ENCODE results near the gene SYNE1. TPM values are rescaled to one million over a fixed set of nuclear protein-coding genes. Genes with fewer than 3 reads are reported as not detected.

SYNE1 gene
- total RNA-seq, 4 donors from 2014 or later: 78.9 to 352 (median 113) TPM

- ATAC-seq (ENCODE audit: low FRiP score): peak; percentile 41
- no peak for TF ChIP-seq CTCF (IDR thresholded peaks at IDR 0.05)
- no peak for DNase-seq (ENCODE audit: low spot score)
Observed at GRCh38 chr6:152096863-152097496, 540.2 kb downstream of the SYNE1 start.

GRCh38 chr6:152094992-152095592, 542.1 kb downstream of the SYNE1 start:
- peak; percentile 48 for DNase-seq (ENCODE audit: low spot score)
- no peak for TF ChIP-seq CTCF (IDR thresholded peaks at IDR 0.05)
- peak; percentile 95 for ATAC-seq (ENCODE audit: low FRiP score)

- DNase-seq (ENCODE audit: low spot score) (no peak), ATAC-seq (ENCODE audit: low FRiP score) (no peak)
- TF ChIP-seq CTCF (IDR thresholded peaks at IDR 0.05): no peak
Observed at GRCh38 chr6:152094276-152094675, 542.9 kb downstream of the SYNE1 start.

GRCh38 chr6:152093711-152094110, 543.5 kb downstream of the SYNE1 start:
- ATAC-seq (ENCODE audit: low FRiP score) (no peak), DNase-seq (ENCODE audit: low spot score) (no peak)
- no peak for TF ChIP-seq CTCF (IDR thresholded peaks at IDR 0.05)

- no peak for TF ChIP-seq CTCF (IDR thresholded peaks at IDR 0.05)
- no peak for DNase-seq (ENCODE audit: low spot score)
- peak; percentile 22 for ATAC-seq (ENCODE audit: low FRiP score)
Observed at GRCh38 chr6:152091851-152092341, 545.3 kb downstream of the SYNE1 start.

GRCh38 chr6:152091201-152091600, 546.0 kb downstream of the SYNE1 start:
- ATAC-seq (ENCODE audit: low FRiP score): no peak
- DNase-seq (ENCODE audit: low spot score): no peak
- TF ChIP-seq CTCF (IDR thresholded peaks at IDR 0.05): no peak

- TF ChIP-seq CTCF (IDR thresholded peaks at IDR 0.05): no peak
- ATAC-seq (ENCODE audit: low FRiP score): no peak
- no peak for DNase-seq (ENCODE audit: low spot score)
Observed at GRCh38 chr6:152089992-152090391, 547.2 kb downstream of the SYNE1 start.
